Measurements from ENCODE around the gene THOC1. TPM values are rescaled to one million over a fixed set of nuclear protein-coding genes. Genes with fewer than 3 reads are reported as not detected.

Gene THOC1
- total RNA-seq, 2 experiments from 2014 or later, result 66.0 to 69.5 TPM

- TF ChIP-seq, protein P1, sequence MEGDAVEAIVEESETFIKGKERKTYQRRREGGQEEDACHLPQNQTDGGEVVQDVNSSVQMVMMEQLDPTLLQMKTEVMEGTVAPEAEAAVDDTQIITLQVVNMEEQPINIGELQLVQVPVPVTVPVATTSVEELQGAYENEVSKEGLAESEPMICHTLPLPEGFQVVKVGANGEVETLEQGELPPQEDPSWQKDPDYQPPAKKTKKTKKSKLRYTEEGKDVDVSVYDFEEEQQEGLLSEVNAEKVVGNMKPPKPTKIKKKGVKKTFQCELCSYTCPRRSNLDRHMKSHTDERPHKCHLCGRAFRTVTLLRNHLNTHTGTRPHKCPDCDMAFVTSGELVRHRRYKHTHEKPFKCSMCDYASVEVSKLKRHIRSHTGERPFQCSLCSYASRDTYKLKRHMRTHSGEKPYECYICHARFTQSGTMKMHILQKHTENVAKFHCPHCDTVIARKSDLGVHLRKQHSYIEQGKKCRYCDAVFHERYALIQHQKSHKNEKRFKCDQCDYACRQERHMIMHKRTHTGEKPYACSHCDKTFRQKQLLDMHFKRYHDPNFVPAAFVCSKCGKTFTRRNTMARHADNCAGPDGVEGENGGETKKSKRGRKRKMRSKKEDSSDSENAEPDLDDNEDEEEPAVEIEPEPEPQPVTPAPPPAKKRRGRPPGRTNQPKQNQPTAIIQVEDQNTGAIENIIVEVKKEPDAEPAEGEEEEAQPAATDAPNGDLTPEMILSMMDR (IDR thresholded peaks at IDR 0.05), result no peak
- intact Hi-C loops (cut with micrococcal nuclease), result no loop called here
- Mint-ChIP-seq H3K4me1 (ENCODE audit: low read depth) (peaks cover 11% of the 10 kb centered on the region), H3K36me3 (ENCODE audit: low read depth) (peaks cover 16% of the 10 kb centered on the region), H3K9me3 (no peaks in the 10 kb centered on the region), H3K27me3 (no peaks in the 10 kb centered on the region), H3K4me3 (no peak overlapping the region), H3K27ac (no peak overlapping the region)
- ChIA-PET CTCF (no interaction called here), POLR2A (no interaction called here)
- no peak for DNase-seq
- ATAC-seq, result no peak
These were observed 78.6 kb downstream of the THOC1 start for GRCh38 chr18:189254-189653.

GRCh38 chr18:183769-184168 is 84.1 kb downstream of the THOC1 start:
- DNase-seq (no peak), ATAC-seq (no peak)
- Mint-ChIP-seq H3K9me3 (no peaks in the 10 kb centered on the region), H3K4me1 (ENCODE audit: low read depth) (peaks cover 16% of the 10 kb centered on the region), H3K27me3 (no peaks in the 10 kb centered on the region), H3K4me3 (no peak overlapping the region), H3K27ac (no peak overlapping the region), H3K36me3 (ENCODE audit: low read depth) (peaks cover 40% of the 10 kb centered on the region)
- ChIA-PET CTCF (no interaction called here), POLR2A (no interaction called here)
- TF ChIP-seq, protein P1 (IDR thresholded peaks at IDR 0.05), result no peak
- intact Hi-C loops (cut with micrococcal nuclease), result no loop called here

GRCh38 chr18:181711-182110 is 86.1 kb downstream of the THOC1 start:
- H3K27me3 Mint-ChIP-seq, result no peaks in the 10 kb centered on the region
- POLR2A ChIA-PET, result interaction anchor here (1.3 kb wide), 1 partner anchor 38 kb away, joined by 3 read pairs; no protein-coding TSS in a partner anchor
- intact Hi-C loops (cut with micrococcal nuclease), result no loop called here
- no peak overlapping the region for H3K4me3 Mint-ChIP-seq
- H3K27ac Mint-ChIP-seq, result no peak overlapping the region
- CTCF ChIA-PET, result no interaction called here
- DNase-seq, result no peak
- TF ChIP-seq, protein P1 (IDR thresholded peaks at IDR 0.05), result no peak
- no peaks in the 10 kb centered on the region for H3K9me3 Mint-ChIP-seq
- peaks cover 22% of the 10 kb centered on the region for H3K4me1 Mint-ChIP-seq (ENCODE audit: low read depth)
- peaks cover 42% of the 10 kb centered on the region for H3K36me3 Mint-ChIP-seq (ENCODE audit: low read depth)
- ATAC-seq, result no peak

GRCh38 chr18:179499-179898 is 88.3 kb downstream of the THOC1 start:
- TF ChIP-seq, protein P1 (IDR thresholded peaks at IDR 0.05), result no peak
- H3K4me3 Mint-ChIP-seq, result no peak overlapping the region
- peak; percentile 61 for ATAC-seq
- no peak overlapping the region for H3K27ac Mint-ChIP-seq
- POLR2A ChIA-PET, result no interaction called here
- H3K4me1 Mint-ChIP-seq (ENCODE audit: low read depth), result peaks cover 32% of the 10 kb centered on the region
- CTCF ChIA-PET, result no interaction called here
- H3K9me3 Mint-ChIP-seq, result no peaks in the 10 kb centered on the region
- H3K36me3 Mint-ChIP-seq (ENCODE audit: low read depth), result peaks cover 39% of the 10 kb centered on the region
- H3K27me3 Mint-ChIP-seq, result no peaks in the 10 kb centered on the region
- intact Hi-C loops (cut with micrococcal nuclease), result no loop called here
- DNase-seq, result peak; percentile 34

GRCh38 chr18:172361-172760 is 95.5 kb downstream of the THOC1 start:
- Mint-ChIP-seq H3K4me1 (ENCODE audit: low read depth) (peaks cover 16% of the 10 kb centered on the region), H3K27ac (no peak overlapping the region), H3K4me3 (no peak overlapping the region), H3K9me3 (no peaks in the 10 kb centered on the region), H3K36me3 (ENCODE audit: low read depth) (peaks cover 34% of the 10 kb centered on the region), H3K27me3 (no peaks in the 10 kb centered on the region)
- CTCF ChIA-PET, result no interaction called here
- ATAC-seq, result no peak
- POLR2A ChIA-PET, result interaction anchor here (0.7 kb wide), 1 partner anchor 1296 kb away, joined by 3 read pairs; no protein-coding TSS in a partner anchor
- DNase-seq, result no peak
- intact Hi-C loops (cut with micrococcal nuclease), result no loop called here
- TF ChIP-seq, protein P1 (IDR thresholded peaks at IDR 0.05), result no peak

Other genes starting within 250 kb of the THOC1 start
- gene TUBB8B, start 218.4 kb downstream of the THOC1 start, total RNA-seq, result not detected
- gene USP14, start 109.5 kb downstream of the THOC1 start, total RNA-seq, result 10 to 100 TPM; 94.6 to 96.2 TPM
- gene COLEC12, start 232.7 kb upstream of the THOC1 start, total RNA-seq, result not detected